Measurements from ENCODE around the gene TFIP11. TPM values are rescaled to one million over a fixed set of nuclear protein-coding genes. Genes with fewer than 3 reads are reported as not detected.

The TFIP11 gene
- total RNA-seq, 4 donors from 2014 or later, result 21.6 to 27.1 (median 25.8) TPM

GRCh38 chr22:26485013-26485412 lies 27.3 kb downstream of the TFIP11 start:
- TF ChIP-seq CTCF (IDR thresholded peaks at IDR 0.05), result no peak
- TF ChIP-seq POLR2A (IDR thresholded peaks at IDR 0.05), result no peak
- intact Hi-C loops (cut with DNase I), result no loop called here
- peaks cover 33 to 59% (median 42%) of the 10 kb centered on the region in 3 donors for H3K4me1 ChIP-seq
- WGBS, 2 donors, result 32 to 47% methylated on average over 7 of the region's 7 CpGs
- DNase-seq, result no peak
- H3K36me3 ChIP-seq, result peaks cover 5 to 32% (median 15%) of the 10 kb centered on the region in 3 donors
- peak overlapping the region in 3 of 4 donors; percentile 97 to 98 (median 97) for H3K27ac ChIP-seq
- no peaks in the 10 kb centered on the region for H3K9me3 ChIP-seq
- peak overlapping the region in 1 of 4 donors; percentile 92 for H3K4me3 ChIP-seq
- H3K27me3 ChIP-seq, result no peaks in the 10 kb centered on the region

- no peak for DNase-seq
- Histone ChIP-seq H3K4me1 (peaks cover 38 to 66% (median 48%) of the 10 kb centered on the region in 3 donors), H3K27ac (peak overlapping the region; percentile 93 to 98 (median 97)), H3K27me3 (no peaks in the 10 kb centered on the region), H3K4me3 (peak overlapping the region; percentile 73 to 99 (median 92)), H3K9me3 (no peaks in the 10 kb centered on the region), H3K36me3 (peaks cover 2 to 25% (median 9%) of the 10 kb centered on the region in 3 donors)
- 6% methylated on average over 6 of the region's 6 CpGs for WGBS, 2 donors
- TF ChIP-seq POLR2A (IDR thresholded peaks at IDR 0.05) (no peak), CTCF (IDR thresholded peaks at IDR 0.05) (no peak)
- intact Hi-C loops (cut with DNase I), result no loop called here
Measured at GRCh38 chr22:26484360-26484706, 27.9 kb downstream of the TFIP11 start.

GRCh38 chr22:26483439-26484359 lies 28.6 kb downstream of the TFIP11 start, which contains the start of the genes HPS4 and SRRD:
Gene HPS4, minus strand, starts transcription at chr22:26483783. Its CDS starts 2,021 bp downstream, at chr22:26481762.
Gene SRRD, plus strand, starts transcription at chr22:26483877. Its CDS starts 14 bp downstream, at chr22:26483891.
- 0% methylated on average over 17 to 27 of the region's 85 CpGs for WGBS, 2 donors
- no peaks in the 10 kb centered on the region for H3K9me3 ChIP-seq
- H3K27me3 ChIP-seq, result no peaks in the 10 kb centered on the region
- peaks cover 0 to 19% (median 8%) of the 10 kb centered on the region in 3 donors for H3K36me3 ChIP-seq
- DNase-seq, result peak; percentile 50
- H3K27ac ChIP-seq, result peak within 1 kb of the TSS; percentile 93 to 98 (median 97)
- H3K4me1 ChIP-seq, result peaks cover 38 to 72% (median 54%) of the 10 kb centered on the region in 3 donors
- TF ChIP-seq POLR2A (IDR thresholded peaks at IDR 0.05) (peak in 3 of 4 donors; percentile 74 to 92 (median 82)), CTCF (IDR thresholded peaks at IDR 0.05) (peak in 3 of 6 experiments; percentile 12 to 39 (median 13))
- H3K4me3 ChIP-seq, result peak within 1 kb of the TSS; percentile 73 to 99 (median 92)
- intact Hi-C loops (cut with DNase I), result no loop called here

- 12% methylated on average over 7 of the region's 7 CpGs for WGBS, 2 donors
- H3K27me3 ChIP-seq, result no peaks in the 10 kb centered on the region
- intact Hi-C loops (cut with DNase I), result no loop called here
- peak overlapping the region; percentile 73 to 99 (median 92) for H3K4me3 ChIP-seq
- no peaks in the 10 kb centered on the region for H3K9me3 ChIP-seq
- no peak for DNase-seq
- peak overlapping the region; percentile 93 to 98 (median 97) for H3K27ac ChIP-seq
- peaks cover 0 to 14% (median 1%) of the 10 kb centered on the region in 3 donors for H3K36me3 ChIP-seq
- TF ChIP-seq CTCF (IDR thresholded peaks at IDR 0.05) (no peak), POLR2A (IDR thresholded peaks at IDR 0.05) (no peak)
- H3K4me1 ChIP-seq, result peaks cover 38 to 78% (median 56%) of the 10 kb centered on the region in 3 donors
Measured at GRCh38 chr22:26483043-26483438, 29.2 kb downstream of the TFIP11 start.

GRCh38 chr22:26482161-26482560 lies 30.1 kb downstream of the TFIP11 start:
- peaks cover 38 to 80% (median 56%) of the 10 kb centered on the region in 3 donors for H3K4me1 ChIP-seq
- peaks cover 0 to 14% (median 7%) of the 10 kb centered on the region in 3 donors for H3K36me3 ChIP-seq
- H3K27ac ChIP-seq, result peak overlapping the region in 1 of 4 donors; percentile 26
- WGBS, 2 donors, result 49 to 66% methylated on average over 5 of the region's 5 CpGs
- DNase-seq, result no peak
- intact Hi-C loops (cut with DNase I), result no loop called here
- H3K9me3 ChIP-seq, result no peaks in the 10 kb centered on the region
- no peaks in the 10 kb centered on the region for H3K27me3 ChIP-seq
- no peak overlapping the region for H3K4me3 ChIP-seq
- TF ChIP-seq POLR2A (IDR thresholded peaks at IDR 0.05), result no peak
- no peak for TF ChIP-seq CTCF (IDR thresholded peaks at IDR 0.05)
